Pons (tissue), 1 donor: ENCODE data around the gene F2.
A peak's percentile ranks its signal among the peaks of the same experiment; 100 is the strongest.

Experiments used
- DNase-seq: peaks from one replicate; pipeline ENCODE4 v3.0.0-alpha.2; 2016; ENCODE audit warnings: low spot score

F2 gene

GRCh38 chr11:46743693-46744339 is 24.8 kb downstream of the F2 start:
- DNase-seq = no peak

- no peak for DNase-seq
These were observed 26.3 kb downstream of the F2 start for GRCh38 chr11:46745328-46745727.

DNA sequence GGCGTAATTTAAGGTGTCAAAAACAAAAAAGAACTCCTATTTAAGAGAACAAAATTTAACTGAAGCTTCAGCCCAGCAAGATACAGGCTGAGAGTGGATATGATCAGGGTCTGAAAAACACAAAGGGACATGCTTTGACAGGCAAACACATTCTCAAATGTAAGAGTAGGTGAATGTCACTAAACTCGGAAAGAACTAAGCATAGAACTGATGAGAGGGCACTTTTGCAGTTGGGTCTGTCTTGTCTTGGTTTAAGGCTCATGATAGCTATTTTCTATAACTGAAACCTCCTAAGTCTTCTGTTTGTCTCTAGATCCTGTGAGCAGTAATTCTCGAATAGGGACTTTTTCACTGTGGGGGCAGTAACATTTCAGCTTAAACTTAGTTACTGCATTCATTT is 27.0 kb downstream of the F2 start:
- no peak for DNase-seq

DNA sequence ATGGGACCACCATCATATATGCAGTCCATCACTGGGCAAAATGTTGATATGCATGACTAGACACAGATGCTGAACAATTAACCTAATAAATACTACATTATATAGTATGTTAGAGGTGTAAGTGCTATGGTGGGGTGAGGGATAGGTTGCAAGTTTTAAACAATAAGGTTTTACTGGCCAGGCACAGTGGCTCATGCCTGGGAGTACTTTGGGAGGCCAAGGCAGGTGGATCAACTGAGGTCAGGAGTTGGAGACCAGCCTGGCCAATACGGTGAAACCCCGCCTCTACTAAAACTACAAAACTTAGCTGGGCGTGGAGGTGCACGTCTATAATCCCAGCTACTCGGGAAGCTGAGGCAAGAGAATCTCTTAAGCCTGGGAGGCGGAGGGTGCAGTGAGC is 28.1 kb downstream of the F2 start:
- no peak for DNase-seq

- peak; percentile 79 for DNase-seq
These were observed 36.9 kb downstream of the F2 start for GRCh38 chr11:46755962-46756361.

- no peak for DNase-seq
These were observed 40.2 kb downstream of the F2 start for GRCh38 chr11:46759196-46759595.

- no peak for DNase-seq
These were observed 41.6 kb downstream of the F2 start for GRCh38 chr11:46760429-46761128.

DNA sequence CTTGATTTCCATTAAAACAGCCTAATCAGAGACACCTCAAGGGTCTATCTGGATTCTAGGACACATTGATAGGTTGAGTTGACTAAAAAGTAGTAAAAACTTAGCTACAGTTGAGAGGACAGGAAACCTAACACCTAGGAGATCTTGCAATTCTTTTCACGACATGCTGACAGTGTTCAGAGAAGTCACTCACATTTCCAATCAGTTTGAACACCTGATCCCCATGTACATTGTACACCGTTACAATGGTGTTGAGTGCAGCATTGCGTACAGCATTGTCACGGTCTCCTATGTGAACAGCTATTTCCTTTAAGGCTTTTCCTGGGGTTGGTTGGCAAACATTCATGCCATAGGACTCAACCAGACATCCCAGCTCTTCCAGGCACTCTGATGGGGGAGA is 42.8 kb downstream of the F2 start:
- DNase-seq = no peak

DNA sequence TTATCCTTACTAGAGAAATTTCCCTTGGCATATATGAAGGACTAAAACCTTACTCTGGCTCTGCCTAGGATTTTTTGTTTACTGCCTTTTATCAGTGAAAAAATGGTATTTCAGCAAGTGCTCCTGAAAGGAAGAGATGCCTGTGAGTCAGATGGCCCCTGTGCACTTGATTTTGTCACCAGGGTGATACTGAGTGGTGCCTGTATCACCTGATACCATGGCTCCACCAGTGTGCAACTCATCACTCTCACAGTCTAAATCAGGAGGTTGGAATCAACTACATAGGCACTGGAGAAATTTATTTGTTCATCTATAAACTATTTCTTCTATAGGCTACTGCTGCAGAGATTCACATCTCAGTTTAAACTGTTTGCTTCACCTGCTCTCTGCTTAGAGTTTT is 43.2 kb downstream of the F2 start:
- DNase-seq = no peak

GRCh38 chr11:46766656-46767055 is 47.6 kb downstream of the F2 start:
- DNase-seq = no peak

GRCh38 chr11:46769636-46770221 is 50.7 kb downstream of the F2 start:
- DNase-seq = no peak

GRCh38 chr11:46776878-46777277 is 57.9 kb downstream of the F2 start:
- no peak for DNase-seq

GRCh38 chr11:46778416-46778815 is 59.4 kb downstream of the F2 start:
- no peak for DNase-seq
